Neuronal stem cell (in vitro differentiated cells): ENCODE data around the gene RSAD1.

ENCODE experiments used
- DNase-seq: peaks from one replicate; pipeline ENCODE4 v3.0.0-alpha.2; 2013; ENCODE audit warnings: low spot score
- H2AFZ ChIP-seq: one replicate; pipeline ENCODE4 v1.6.1; 2013; ENCODE audit warnings: mild to moderate bottlenecking, low read length, inconsistent platforms
- H2AK5ac ChIP-seq: 2 replicates; pipeline ENCODE4 v1.6.1; 2013; ENCODE audit warnings: low read depth, mild to moderate bottlenecking, inconsistent platforms, low read length, moderate library complexity, mixed read lengths
- H2BK120ac ChIP-seq: 2 replicates; pipeline ENCODE4 v1.6.1; 2013; ENCODE audit warnings: low read depth, mild to moderate bottlenecking, inconsistent platforms, low read length, moderate library complexity, mixed read lengths
- H2BK12ac ChIP-seq: one replicate; pipeline ENCODE4 v1.6.1; 2013; ENCODE audit warnings: low read length, inconsistent platforms
- H2BK15ac ChIP-seq: 2 replicates; pipeline ENCODE4 v1.6.1; 2013; ENCODE audit warnings: mild to moderate bottlenecking, low read length, inconsistent platforms, mixed read lengths
- H2BK5ac ChIP-seq: one replicate; pipeline ENCODE4 v1.6.1; 2013; ENCODE audit warnings: inconsistent platforms, mild to moderate bottlenecking, low read length, moderate library complexity
- H3K14ac ChIP-seq: one replicate; pipeline ENCODE4 v1.6.1; 2013; ENCODE audit warnings: low read length, inconsistent platforms
- H3K18ac ChIP-seq: 2 replicates; pipeline ENCODE4 v1.6.1; 2013; ENCODE audit warnings: low read length, inconsistent platforms
- H3K23ac ChIP-seq: 2 replicates; pipeline ENCODE4 v1.6.1; 2013; ENCODE audit warnings: low read depth, mild to moderate bottlenecking, mixed read lengths, low read length, inconsistent platforms; ENCODE audit not compliant: poor library complexity
- H3K27ac ChIP-seq: replicated peaks from 3 replicates; pipeline ENCODE4 v1.5.1; 2013; ENCODE audit warnings: low read length, inconsistent platforms
- H3K27me3 ChIP-seq, 3 experiments: 2 replicates each; pipeline ENCODE4 v1.6.1; 2013; ENCODE audit warnings: low read length in 3 of 3, mild to moderate bottlenecking in 2 of 3, inconsistent platforms in 1 of 3, low read depth in 1 of 3, mixed read lengths in 1 of 3, moderate library complexity in 1 of 3; ENCODE audit not compliant: control insufficient read depth in 3 of 3, insufficient read depth in 3 of 3
- H3K36me3 ChIP-seq, 2 donors: replicated peaks in 1 of 2; 2 replicates each; pipeline ENCODE4 v1.6.1; 2013; ENCODE audit warnings: low read length in 2 of 2; ENCODE audit not compliant: control insufficient read depth in 2 of 2, insufficient read depth in 2 of 2
- H3K4ac ChIP-seq: 2 replicates; pipeline ENCODE4 v1.6.1; 2013; ENCODE audit warnings: inconsistent platforms, mild to moderate bottlenecking, low read length, moderate library complexity
- H3K4me1 ChIP-seq, 2 donors: 1 replicate in 1 of 2; 2 replicates in 1 of 2; pipeline ENCODE4 v1.6.1; 2013; ENCODE audit warnings: low read length in 2 of 2, low read depth in 1 of 2; ENCODE audit not compliant: control insufficient read depth in 2 of 2, insufficient read depth in 1 of 2
- H3K4me2 ChIP-seq: one replicate; pipeline ENCODE4 v1.6.1; 2013; ENCODE audit warnings: mild to moderate bottlenecking, low read length, inconsistent platforms; ENCODE audit not compliant: insufficient read depth, poor library complexity, severe bottlenecking
- H3K4me3 ChIP-seq, 2 donors: 2 replicates each; pipeline ENCODE4 v1.5.1; 2013; ENCODE audit warnings: low read length in 2 of 2, mild to moderate bottlenecking in 2 of 2, inconsistent platforms in 1 of 2, moderate library complexity in 1 of 2
- H3K79me1 ChIP-seq: one replicate; pipeline ENCODE4 v1.6.1; 2013; ENCODE audit warnings: low read depth, mild to moderate bottlenecking, inconsistent platforms, low read length, moderate library complexity
- H3K9ac ChIP-seq: one replicate; pipeline ENCODE4 v1.6.1; 2013; ENCODE audit warnings: mild to moderate bottlenecking, low read depth, low read length, inconsistent platforms; ENCODE audit not compliant: poor library complexity
- H3K9me3 ChIP-seq, 2 donors: replicated peaks in 1 of 2; 2 replicates each; pipeline versions ENCODE3 to v1.6.1; 2013; ENCODE audit warnings: low read length in 2 of 2, mild to moderate bottlenecking in 2 of 2, inconsistent platforms in 1 of 2, low read depth in 1 of 2, mixed read lengths in 1 of 2, moderate library complexity in 1 of 2; ENCODE audit not compliant: control insufficient read depth in 2 of 2, insufficient read depth in 1 of 2
- H4K8ac ChIP-seq: one replicate; pipeline ENCODE4 v1.6.1; 2013; ENCODE audit warnings: low read depth, mild to moderate bottlenecking, inconsistent platforms, low read length, moderate library complexity
- H4K91ac ChIP-seq: one replicate; pipeline ENCODE4 v1.6.1; 2013; ENCODE audit warnings: low read length, low read depth, mild to moderate bottlenecking, inconsistent platforms; ENCODE audit not compliant: poor library complexity
- WGBS, 2 donors: extraction: QIAGEN DNeasy Blood & Tissue Kit; methylation state at CpG; one replicate each; pipeline ENCODE4 v1.1.7; 2013; ENCODE audit warnings: missing lambda C conversion rate in 2 of 2, mixed read lengths in 1 of 2; ENCODE audit not compliant: insufficient read length in 2 of 2, insufficient replicate concordance in 1 of 2; ENCODE audit errors: extremely low coverage in 2 of 2; 5-methylcytosine and 5-hydroxymethylcytosine counted together

Gene RSAD1

DNA sequence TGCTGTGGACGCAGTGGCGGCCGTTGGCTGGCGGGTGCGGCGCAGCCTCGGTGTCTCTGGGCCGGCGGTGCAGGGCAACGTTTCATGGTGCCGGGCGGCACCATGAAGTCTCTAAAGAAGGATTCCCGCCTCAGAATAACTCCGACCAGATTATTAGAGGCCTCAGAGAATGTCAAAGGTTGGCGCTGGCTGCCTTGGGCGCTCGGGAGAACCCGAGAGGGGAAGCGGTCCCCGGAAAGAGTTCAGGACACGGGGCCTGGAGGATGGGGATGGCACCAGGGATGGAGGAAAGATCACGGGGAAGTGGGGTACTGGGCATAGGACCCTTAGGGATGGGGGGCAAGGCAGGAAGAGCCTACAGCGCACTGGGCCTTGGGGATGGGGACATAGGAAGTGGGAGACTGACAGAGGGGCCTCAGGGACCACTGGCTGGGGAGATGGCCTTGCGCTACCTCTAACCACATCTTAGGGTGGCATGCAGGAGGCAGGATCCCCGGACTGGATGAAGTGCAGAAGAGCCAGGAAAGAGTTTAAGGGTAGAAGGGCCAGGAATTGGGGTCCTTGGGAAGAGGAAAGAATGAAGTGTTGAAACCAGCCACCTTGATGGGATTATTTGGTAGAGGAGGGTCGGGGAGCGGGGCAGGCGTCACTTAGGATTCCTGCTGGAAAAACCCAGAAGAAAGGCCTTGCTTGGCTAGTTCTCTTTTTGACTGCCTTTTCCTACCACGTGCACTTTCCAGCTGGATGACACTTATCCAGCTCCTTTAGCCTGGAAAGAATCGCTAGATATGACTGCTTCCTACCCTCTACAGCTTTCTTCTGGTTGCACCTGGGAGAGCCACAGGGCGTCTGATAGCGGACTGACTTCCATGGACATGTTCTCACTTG, 30.2 kb downstream of the RSAD1 start:
- no peaks in the 10 kb centered on the region for H3K79me1 ChIP-seq
- no peak overlapping the region for H2BK12ac ChIP-seq
- H3K4me1 ChIP-seq, result peaks cover 11 to 21% of the 10 kb centered on the region in 2 donors
- no peaks in the 10 kb centered on the region for H3K9me3 ChIP-seq
- no peak overlapping the region for H3K4ac ChIP-seq
- peaks cover 0 to 31% (median 0%) of the 10 kb centered on the region in 3 experiments for H3K27me3 ChIP-seq
- peak overlapping the region; percentile 84 for H3K9ac ChIP-seq
- H3K4me2 ChIP-seq, result peak overlapping the region; percentile 89
- peak overlapping the region; percentile 16 for H2BK120ac ChIP-seq
- no peak overlapping the region for H3K23ac ChIP-seq
- peak overlapping the region; percentile 88 for H3K18ac ChIP-seq
- no peak for DNase-seq
- no peak overlapping the region for H4K91ac ChIP-seq
- H2BK15ac ChIP-seq, result peak overlapping the region; percentile 83
- peak overlapping the region in 1 of 2 donors; percentile 79 for H3K4me3 ChIP-seq
- peak overlapping the region; percentile 57 for H2AFZ ChIP-seq
- peak overlapping the region; percentile 87 for H3K14ac ChIP-seq
- H3K36me3 ChIP-seq, result no peaks in the 10 kb centered on the region
- peak overlapping the region; percentile 54 for H3K27ac ChIP-seq
- H4K8ac ChIP-seq, result no peak overlapping the region
- no CpG with 5 or more reads among the region's 32 CpGs for WGBS, 2 donors
- peak overlapping the region; percentile 29 for H2BK5ac ChIP-seq
- H2AK5ac ChIP-seq, result peak overlapping the region; percentile 24

DNA sequence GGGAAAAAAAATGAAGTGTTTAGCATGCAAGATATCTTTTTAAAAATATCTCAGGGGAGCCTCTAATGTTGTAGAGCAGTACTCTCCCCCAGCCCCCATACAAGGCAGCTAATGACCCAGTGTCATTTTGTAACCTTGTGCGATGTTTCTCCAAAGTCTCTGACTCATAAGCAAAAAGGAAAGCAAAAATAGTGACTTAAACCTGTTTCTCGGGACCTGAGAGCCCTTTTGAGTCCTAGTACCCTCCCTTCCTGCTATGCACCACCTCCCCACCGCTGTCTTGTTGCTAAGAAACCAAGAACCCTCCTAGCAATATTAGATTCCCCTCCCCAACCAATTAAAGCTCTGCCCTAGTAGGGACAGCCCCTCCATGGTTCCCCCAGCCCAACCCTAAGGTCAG, 32.4 kb downstream of the RSAD1 start:
- no peak for DNase-seq
- no peak overlapping the region for H3K23ac ChIP-seq
- H3K27ac ChIP-seq, result no peak overlapping the region
- H2BK5ac ChIP-seq, result no peak overlapping the region
- H3K4me2 ChIP-seq, result no peak overlapping the region
- no peak overlapping the region for H2BK12ac ChIP-seq
- no peak overlapping the region for H2BK120ac ChIP-seq
- no peak overlapping the region for H3K9ac ChIP-seq
- H3K4me1 ChIP-seq, result peaks cover 18 to 27% of the 10 kb centered on the region in 2 donors
- H3K79me1 ChIP-seq, result no peaks in the 10 kb centered on the region
- H2BK15ac ChIP-seq, result no peak overlapping the region
- no peaks in the 10 kb centered on the region for H3K9me3 ChIP-seq
- no CpG with 5 or more reads among the region's 3 CpGs for WGBS, 2 donors
- no peak overlapping the region for H2AK5ac ChIP-seq
- H3K14ac ChIP-seq, result no peak overlapping the region
- no peak overlapping the region for H3K4me3 ChIP-seq
- no peak overlapping the region for H4K91ac ChIP-seq
- no peak overlapping the region for H4K8ac ChIP-seq
- no peak overlapping the region for H3K18ac ChIP-seq
- H2AFZ ChIP-seq, result peak overlapping the region; percentile 68
- H3K27me3 ChIP-seq, result peaks cover 0 to 25% (median 0%) of the 10 kb centered on the region in 3 experiments
- H3K36me3 ChIP-seq, result no peaks in the 10 kb centered on the region
- H3K4ac ChIP-seq, result no peak overlapping the region

DNA sequence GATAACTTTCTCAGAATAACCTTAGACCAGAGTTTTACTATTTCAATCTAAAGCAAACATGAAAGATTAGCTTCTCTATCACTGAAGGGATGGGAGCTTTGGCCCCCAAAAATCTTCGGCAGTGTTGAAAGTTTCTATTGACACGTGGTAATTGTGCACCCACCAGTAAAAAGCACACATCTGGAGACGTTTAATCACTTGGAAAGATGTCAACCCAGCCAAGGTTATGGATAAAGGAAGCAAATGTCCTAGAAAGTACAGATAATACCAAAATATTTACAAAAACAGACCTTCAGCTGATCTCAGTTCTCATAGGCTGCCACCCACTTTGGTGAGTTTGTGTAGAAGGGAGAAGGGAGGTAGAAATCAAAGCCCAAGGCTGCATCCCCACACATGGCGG, 34.8 kb downstream of the RSAD1 start:
- Histone ChIP-seq H2BK120ac (no peak overlapping the region), H2AFZ (no peak overlapping the region), H2BK5ac (no peak overlapping the region), H4K91ac (no peak overlapping the region), H3K79me1 (no peaks in the 10 kb centered on the region), H3K9me3 (no peaks in the 10 kb centered on the region), H2BK15ac (no peak overlapping the region), H3K9ac (no peak overlapping the region), H3K27me3 (peaks cover 0 to 22% (median 0%) of the 10 kb centered on the region in 3 experiments), H3K4me2 (no peak overlapping the region), H3K14ac (no peak overlapping the region), H3K27ac (no peak overlapping the region), H3K4me1 (peaks cover 18 to 23% of the 10 kb centered on the region in 2 donors), H3K23ac (no peak overlapping the region), H4K8ac (no peak overlapping the region), H3K4me3 (no peak overlapping the region), H2BK12ac (no peak overlapping the region), H3K4ac (no peak overlapping the region), H3K18ac (no peak overlapping the region), H2AK5ac (no peak overlapping the region), H3K36me3 (no peaks in the 10 kb centered on the region)
- WGBS, 2 donors, result no CpG with 5 or more reads among the region's 4 CpGs
- DNase-seq, result no peak

DNA sequence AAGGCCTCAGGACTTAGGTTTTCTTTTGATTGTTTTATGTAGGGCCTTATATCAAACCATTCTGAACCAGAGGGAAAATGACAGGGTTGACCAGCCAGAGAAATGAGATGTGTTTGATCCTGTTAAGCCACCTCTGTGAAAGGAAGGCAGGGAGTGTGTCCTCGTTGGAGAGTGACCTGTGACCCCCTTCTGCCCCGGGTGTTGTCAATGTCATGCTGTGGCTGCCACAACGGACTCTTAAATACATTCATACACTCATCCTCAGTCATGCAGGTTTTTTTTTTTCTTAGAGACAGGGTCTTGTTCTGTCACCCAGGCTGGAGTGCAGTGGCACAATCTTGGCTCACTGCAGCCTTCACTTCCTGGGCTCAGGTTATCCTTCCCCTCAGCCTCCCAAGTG, 35.7 kb downstream of the RSAD1 start:
- no peak overlapping the region for H2BK12ac ChIP-seq
- H3K27me3 ChIP-seq, result peaks cover 0 to 21% (median 0%) of the 10 kb centered on the region in 3 experiments
- no peak overlapping the region for H3K14ac ChIP-seq
- no peak overlapping the region for H3K23ac ChIP-seq
- H2BK15ac ChIP-seq, result no peak overlapping the region
- no peaks in the 10 kb centered on the region for H3K36me3 ChIP-seq
- H2BK5ac ChIP-seq, result no peak overlapping the region
- H3K27ac ChIP-seq, result peak overlapping the region; percentile 79
- DNase-seq, result no peak
- H2AK5ac ChIP-seq, result no peak overlapping the region
- no peaks in the 10 kb centered on the region for H3K79me1 ChIP-seq
- no peak overlapping the region for H2BK120ac ChIP-seq
- peaks cover 18% of the 10 kb centered on the region in 2 donors for H3K4me1 ChIP-seq
- H4K8ac ChIP-seq, result no peak overlapping the region
- no peak overlapping the region for H3K18ac ChIP-seq
- H3K4ac ChIP-seq, result no peak overlapping the region
- H4K91ac ChIP-seq, result no peak overlapping the region
- peak overlapping the region; percentile 38 for H2AFZ ChIP-seq
- no peaks in the 10 kb centered on the region for H3K9me3 ChIP-seq
- no CpG with 5 or more reads among the region's 3 CpGs for WGBS, 2 donors
- no peak overlapping the region for H3K4me3 ChIP-seq
- no peak overlapping the region for H3K9ac ChIP-seq
- no peak overlapping the region for H3K4me2 ChIP-seq
